Activated CD8-positive, alpha-beta memory T cell treated with anti-CD3 and anti-CD28 coated beads, Interleukin-2, amount 10 ng/mL, durations not matched to agents 7 days and 5 days (primary cell): Measurements from ENCODE around the gene UNC5B. TPM values are rescaled to one million over a fixed set of nuclear protein-coding genes. Genes with fewer than 3 reads are reported as not detected.

Experiments
- ATAC-seq: fragments of 150-1000 bp; cut with Tn5 transposase; one replicate; pipeline ENCODE4 v1.10.0; 2021; ENCODE audit warnings: moderate library complexity
- CTCF ChIA-PET: fragments of 350-600 bp; sonication (Branson Sonifier 250); formaldehyde crosslinking; loops from one replicate; lab custom pipeline; 2021; ENCODE audit warnings: antibody characterized with exemption; lab: Charles Lee
- DNase-seq: peaks from one replicate; pipeline ENCODE4 v3.0.0-alpha.2; 2020
- H3K27ac Mint-ChIP-seq: one replicate; pipeline ENCODE4 v1.8.0; 2021; ENCODE audit warnings: mild to moderate bottlenecking, mixed read lengths
- H3K27me3 Mint-ChIP-seq: one replicate; pipeline ENCODE4 v1.8.0; 2021; ENCODE audit warnings: mixed read lengths
- H3K36me3 Mint-ChIP-seq: one replicate; pipeline ENCODE4 v1.8.0; 2021; ENCODE audit warnings: mild to moderate bottlenecking, mixed read lengths
- H3K4me1 Mint-ChIP-seq: one replicate; pipeline ENCODE4 v1.8.0; 2021; ENCODE audit warnings: mixed read lengths
- H3K4me3 Mint-ChIP-seq: one replicate; pipeline ENCODE4 v1.8.0; 2021; ENCODE audit warnings: mild to moderate bottlenecking, moderate library complexity, mixed read lengths
- H3K9me3 Mint-ChIP-seq: one replicate; pipeline ENCODE4 v1.8.0; 2022; ENCODE audit warnings: low read depth, mixed read lengths
- total RNA-seq, 2 experiments: library from RNA; stranded (reverse); gene quantifications; one replicate each; pipeline ENCODE4 v1.2.3, GENCODE V29; 2021

UNC5B gene
- total RNA-seq, 2 experiments from 2014 or later, result 0.06 TPM; not detected in 1

- H3K4me1 Mint-ChIP-seq, result no peaks in the 10 kb centered on the region
- H3K9me3 Mint-ChIP-seq, result no peaks in the 10 kb centered on the region
- no peaks in the 10 kb centered on the region for H3K27me3 Mint-ChIP-seq
- CTCF ChIA-PET, result no interaction called here
- ATAC-seq (no peak), DNase-seq (no peak)
- H3K36me3 Mint-ChIP-seq, result no peaks in the 10 kb centered on the region
- no peak overlapping the region for H3K27ac Mint-ChIP-seq
- H3K4me3 Mint-ChIP-seq, result no peak overlapping the region
Measured at GRCh38 chr10:71339796-71340589, 127.6 kb downstream of the UNC5B start.

GRCh38 chr10:71342573-71343391 is 130.4 kb downstream of the UNC5B start:
- CTCF ChIA-PET, result no interaction called here

GRCh38 chr10:71343392-71343773 is 131.0 kb downstream of the UNC5B start:
- no peaks in the 10 kb centered on the region for H3K27me3 Mint-ChIP-seq
- H3K4me1 Mint-ChIP-seq, result no peaks in the 10 kb centered on the region
- no peaks in the 10 kb centered on the region for H3K9me3 Mint-ChIP-seq
- CTCF ChIA-PET, result no interaction called here
- no peak overlapping the region for H3K27ac Mint-ChIP-seq
- no peak overlapping the region for H3K4me3 Mint-ChIP-seq
- DNase-seq, result no peak
- ATAC-seq, result no peak
- no peaks in the 10 kb centered on the region for H3K36me3 Mint-ChIP-seq

More at GRCh38 chr10:71342573-71343391, 130.4 kb downstream of the UNC5B start:
- Mint-ChIP-seq H3K9me3 (no peaks in the 10 kb centered on the region), H3K27me3 (no peaks in the 10 kb centered on the region), H3K36me3 (no peaks in the 10 kb centered on the region), H3K27ac (no peak overlapping the region), H3K4me1 (no peaks in the 10 kb centered on the region), H3K4me3 (no peak overlapping the region)
- DNase-seq (no peak), ATAC-seq (no peak)

- CTCF ChIA-PET, result interaction anchor here (0.9 to 1.3 kb wide), 2 partner anchors 28 to 40 kb away, joined by 3 to 4 read pairs; no protein-coding TSS in a partner anchor
Measured at GRCh38 chr10:71344154-71344925, 132.0 kb downstream of the UNC5B start.

GRCh38 chr10:71344993-71345480 is 132.7 kb downstream of the UNC5B start:
- Mint-ChIP-seq H3K27ac (no peak overlapping the region), H3K4me1 (no peaks in the 10 kb centered on the region), H3K27me3 (no peaks in the 10 kb centered on the region), H3K4me3 (no peak overlapping the region), H3K9me3 (no peaks in the 10 kb centered on the region), H3K36me3 (no peaks in the 10 kb centered on the region)
- CTCF ChIA-PET, result interaction anchor here (0.9 to 1.3 kb wide), 2 partner anchors 29 to 39 kb away, joined by 3 to 4 read pairs; no protein-coding TSS in a partner anchor
- no peak for DNase-seq
- ATAC-seq, result no peak

More at GRCh38 chr10:71344154-71344925, 132.0 kb downstream of the UNC5B start:
- Mint-ChIP-seq H3K4me3 (no peak overlapping the region), H3K4me1 (no peaks in the 10 kb centered on the region), H3K36me3 (no peaks in the 10 kb centered on the region), H3K27ac (no peak overlapping the region), H3K27me3 (no peaks in the 10 kb centered on the region), H3K9me3 (no peaks in the 10 kb centered on the region)
- DNase-seq, result no peak
- ATAC-seq, result no peak

GRCh38 chr10:71345694-71346093 is 133.3 kb downstream of the UNC5B start:
- no peak for ATAC-seq
- Mint-ChIP-seq H3K4me1 (no peaks in the 10 kb centered on the region), H3K9me3 (no peaks in the 10 kb centered on the region), H3K27me3 (no peaks in the 10 kb centered on the region), H3K27ac (no peak overlapping the region), H3K36me3 (no peaks in the 10 kb centered on the region), H3K4me3 (no peak overlapping the region)
- DNase-seq, result no peak
- CTCF ChIA-PET, result no interaction called here

- DNase-seq (no peak), ATAC-seq (no peak)
- Mint-ChIP-seq H3K27me3 (no peaks in the 10 kb centered on the region), H3K36me3 (no peaks in the 10 kb centered on the region), H3K9me3 (no peaks in the 10 kb centered on the region), H3K4me3 (no peak overlapping the region), H3K27ac (no peak overlapping the region), H3K4me1 (no peaks in the 10 kb centered on the region)
- CTCF ChIA-PET, result no interaction called here
Measured at GRCh38 chr10:71346731-71347130, 134.4 kb downstream of the UNC5B start.

- Mint-ChIP-seq H3K9me3 (no peaks in the 10 kb centered on the region), H3K27ac (no peak overlapping the region), H3K36me3 (no peaks in the 10 kb centered on the region), H3K4me3 (no peak overlapping the region), H3K4me1 (no peaks in the 10 kb centered on the region), H3K27me3 (no peaks in the 10 kb centered on the region)
- DNase-seq, result no peak
- CTCF ChIA-PET, result no interaction called here
- no peak for ATAC-seq
Measured at GRCh38 chr10:71347587-71348395, 135.4 kb downstream of the UNC5B start.

GRCh38 chr10:71348850-71349249 is 136.5 kb downstream of the UNC5B start:
- ATAC-seq, result no peak
- H3K27me3 Mint-ChIP-seq, result no peaks in the 10 kb centered on the region
- H3K4me1 Mint-ChIP-seq, result no peaks in the 10 kb centered on the region
- H3K27ac Mint-ChIP-seq, result no peak overlapping the region
- no peaks in the 10 kb centered on the region for H3K36me3 Mint-ChIP-seq
- no peak overlapping the region for H3K4me3 Mint-ChIP-seq
- no peaks in the 10 kb centered on the region for H3K9me3 Mint-ChIP-seq
- CTCF ChIA-PET, result no interaction called here
- DNase-seq, result no peak

GRCh38 chr10:71349406-71349805 is 137.0 kb downstream of the UNC5B start:
- Mint-ChIP-seq H3K27ac (no peak overlapping the region), H3K4me1 (no peaks in the 10 kb centered on the region), H3K9me3 (no peaks in the 10 kb centered on the region), H3K36me3 (no peaks in the 10 kb centered on the region), H3K27me3 (no peaks in the 10 kb centered on the region), H3K4me3 (no peak overlapping the region)
- no peak for DNase-seq
- CTCF ChIA-PET, result interaction anchor here (0.7 kb wide), 1 partner anchor 72 kb away, joined by 3 read pairs; no protein-coding TSS in a partner anchor
- no peak for ATAC-seq

GRCh38 chr10:71351087-71351486 is 138.7 kb downstream of the UNC5B start:
- Mint-ChIP-seq H3K9me3 (no peaks in the 10 kb centered on the region), H3K27me3 (no peaks in the 10 kb centered on the region), H3K4me1 (no peaks in the 10 kb centered on the region), H3K27ac (no peak overlapping the region), H3K36me3 (no peaks in the 10 kb centered on the region), H3K4me3 (no peak overlapping the region)
- CTCF ChIA-PET, result interaction anchor here (1.1 kb wide), 1 partner anchor 33 kb away, joined by 5 read pairs; no protein-coding TSS in a partner anchor
- DNase-seq, result no peak
- ATAC-seq, result no peak

GRCh38 chr10:71351628-71352319 is 139.4 kb downstream of the UNC5B start:
- Mint-ChIP-seq H3K4me1 (no peaks in the 10 kb centered on the region), H3K27me3 (no peaks in the 10 kb centered on the region), H3K9me3 (no peaks in the 10 kb centered on the region), H3K36me3 (no peaks in the 10 kb centered on the region), H3K27ac (no peak overlapping the region), H3K4me3 (no peak overlapping the region)
- CTCF ChIA-PET, result interaction anchor here (1.1 kb wide), 1 partner anchor 32 kb away, joined by 5 read pairs; no protein-coding TSS in a partner anchor
- ATAC-seq (no peak), DNase-seq (no peak)
